ENCODE results near the gene GRIP2.

Gene GRIP2

GRCh38 chr3:14472471-14473351 lies 67.4 kb downstream of the GRIP2 start:
- H3K4me3 ChIP-seq (ENCODE audit: control insufficient read depth, low read depth, low read length), result no peak overlapping the region
- TF ChIP-seq CTCF (conservative IDR thresholded peaks at IDR 0.05; ENCODE audit: control insufficient read depth, insufficient read depth, low read depth, low read length), result no peak
- peak; percentile 96 for DNase-seq (ENCODE audit: low read depth)

GRCh38 chr3:14471690-14472089 lies 68.5 kb downstream of the GRIP2 start:
- H3K4me3 ChIP-seq (ENCODE audit: control insufficient read depth, low read depth, low read length), result no peak overlapping the region
- TF ChIP-seq CTCF (conservative IDR thresholded peaks at IDR 0.05; ENCODE audit: control insufficient read depth, insufficient read depth, low read depth, low read length), result no peak
- no peak for DNase-seq (ENCODE audit: low read depth)

- H3K4me3 ChIP-seq (ENCODE audit: control insufficient read depth, low read depth, low read length), result no peak overlapping the region
- DNase-seq (ENCODE audit: low read depth), result no peak
- no peak for TF ChIP-seq CTCF (conservative IDR thresholded peaks at IDR 0.05; ENCODE audit: control insufficient read depth, insufficient read depth, low read depth, low read length)
These were observed 69.1 kb downstream of the GRIP2 start for GRCh38 chr3:14471016-14471415.

- no peak for DNase-seq (ENCODE audit: low read depth)
- no peak overlapping the region for H3K4me3 ChIP-seq (ENCODE audit: control insufficient read depth, low read depth, low read length)
- no peak for TF ChIP-seq CTCF (conservative IDR thresholded peaks at IDR 0.05; ENCODE audit: control insufficient read depth, insufficient read depth, low read depth, low read length)
These were observed 69.7 kb downstream of the GRIP2 start for GRCh38 chr3:14470461-14470860.

- no peak overlapping the region for H3K4me3 ChIP-seq (ENCODE audit: control insufficient read depth, low read depth, low read length)
- DNase-seq (ENCODE audit: low read depth), result no peak
- TF ChIP-seq CTCF (conservative IDR thresholded peaks at IDR 0.05; ENCODE audit: control insufficient read depth, insufficient read depth, low read depth, low read length), result no peak
These were observed 71.5 kb downstream of the GRIP2 start for GRCh38 chr3:14468621-14468981.

GRCh38 chr3:14467814-14468620 lies 72.1 kb downstream of the GRIP2 start:
- H3K4me3 ChIP-seq (ENCODE audit: control insufficient read depth, low read depth, low read length), result no peak overlapping the region
- DNase-seq (ENCODE audit: low read depth), result peak; percentile 47
- peak; percentile 85 for TF ChIP-seq CTCF (conservative IDR thresholded peaks at IDR 0.05; ENCODE audit: control insufficient read depth, insufficient read depth, low read depth, low read length)
